Spleen (tissue), 11 donors: ENCODE results near the gene MEF2C. TPM values are rescaled to one million over a fixed set of nuclear protein-coding genes. Genes with fewer than 3 reads are reported as not detected.

Experiments
- DNase-seq: peaks from one replicate; pipeline ENCODE4 v3.0.0-alpha.2; 2020
- H3K27ac ChIP-seq, 8 donors: fragments of 200-600 bp; sonication (generic) in 7 of 8; 1 replicate in 4 of 8; 2 replicates in 4 of 8; pipeline versions ENCODE4 v1.5.0 to v1.8.0; 2016 to 2021; ENCODE audit warnings: inconsistent platforms in 4 of 8, mild to moderate bottlenecking in 4 of 8, moderate library complexity in 1 of 8
- H3K27me3 ChIP-seq, 7 donors: fragments of 200-600 bp; sonication (generic) in 6 of 7; replicated peaks in 1 of 7; 1 replicate in 4 of 7; 2 replicates in 3 of 7; pipeline versions ENCODE4 v1.5.0 to v1.8.0; 2016 to 2021; ENCODE audit warnings: inconsistent platforms in 3 of 7, mild to moderate bottlenecking in 1 of 7
- H3K36me3 ChIP-seq, 6 donors: fragments of 200-600 bp; sonication (generic) in 5 of 6; 1 replicate in 4 of 6; 2 replicates in 2 of 6; pipeline versions ENCODE4 v1.5.0 to v1.8.0; 2016 to 2021; ENCODE audit warnings: inconsistent platforms in 2 of 6
- H3K4me1 ChIP-seq, 6 donors: fragments of 200-600 bp; sonication (generic) in 5 of 6; 1 replicate in 3 of 6; 2 replicates in 3 of 6; pipeline versions ENCODE4 v1.5.0 to v1.8.0; 2016 to 2021; ENCODE audit warnings: inconsistent platforms in 3 of 6
- H3K4me3 ChIP-seq, 8 donors: fragments of 200-600 bp; sonication (generic) in 7 of 8; 1 replicate in 4 of 8; 2 replicates in 4 of 8; pipeline versions ENCODE4 v1.5.0 to v1.8.0; 2016 to 2021; ENCODE audit warnings: inconsistent platforms in 4 of 8, mild to moderate bottlenecking in 4 of 8, moderate library complexity in 2 of 8
- H3K9me3 ChIP-seq, 8 donors: fragments of 200-600 bp; sonication (generic) in 7 of 8; 1 replicate in 4 of 8; 2 replicates in 4 of 8; pipeline versions ENCODE4 v1.5.0 to v1.8.0; 2016 to 2021; ENCODE audit warnings: inconsistent platforms in 4 of 8
- POLR2A ChIP-seq, 3 donors: fragments of 450-650 bp; IDR thresholded peaks; one replicate each; pipeline ENCODE4 v1.5.1; 2017; ENCODE audit warnings: antibody characterized with exemption in 3 of 3, mild to moderate bottlenecking in 1 of 3
- POLR2AphosphoS5 ChIP-seq, 3 donors: sonication (generic); formaldehyde crosslinking; IDR thresholded peaks; one replicate each; pipeline ENCODE4 v1.5.1; 2017; ENCODE audit warnings: antibody characterized with exemption in 3 of 3
- WGBS, 5 donors: extraction: QIAGEN DNeasy Blood & Tissue Kit in 3 of 5; methylation state at CpG; one replicate each; pipeline versions ENCODE4 v1.1.5 to v1.1.7; 2013 to 2018; 5-methylcytosine and 5-hydroxymethylcytosine counted together
- intact Hi-C: fragments of 100-400 bp; cut with DNase I; formaldehyde crosslinking; loops from one replicate; pipeline ENCODE4 v1.15.0; 2023; ENCODE audit warnings: low total_unique reads
- polyA plus RNA-seq, 3 donors: library from polyadenylated mRNA; stranded (reverse); fragments of 200-250 nt; gene quantifications; one replicate each; pipeline ENCODE4 v1.2.1, GENCODE V29; 2013
- total RNA-seq, 7 donors: library from RNA; depleted of rRNA in 3 of 7; stranded (reverse); fragments of >200 nt in 3 of 7; fragmentation: NEBNext Ultra II Directional in 4 of 7; extraction: Animal tissue kit (Norgen Biotek cat#: 25700) in 4 of 7; gene quantifications; one replicate each; pipeline versions ENCODE4 v1.1.0 to v1.2.1, GENCODE V29; 2016 to 2021
- TF ChIP-seq, protein P1 (sequence below), 11 experiments: fragments of 200-600 bp in 7 of 11; fragments of 450-650 bp in 4 of 11; sonication (generic) in 4 of 11; IDR thresholded peaks in 8 of 11; conservative IDR thresholded peaks in 3 of 11; 1 replicate in 7 of 11; 2 replicates in 4 of 11; pipeline versions ENCODE4 v1.4.0 to v1.8.0; 2016 to 2021; ENCODE audit warnings: antibody characterized with exemption in 11 of 11, inconsistent platforms in 4 of 11, mild to moderate bottlenecking in 1 of 11
- donor health status: healthy with polysubstance abuse.
- donor health status: DM: no; HTN: no; CAD: no; lungs with moderate emphysema.
- donor health status: DM: no; HTN: no; CAD: no.
- donor health status: Bipolar disorder and iron deficiency.
- donor health status: healthy.
- donor health status: DM: no; HTN: no; CAD: no.
- donor health status: DM: yes; HTN: yes; CAD: no.

MEF2C gene
- total and polyA plus RNA-seq, 10 donors: 19.3 to 153 (median 120) TPM

- H3K9me3 ChIP-seq: no peaks in the 10 kb centered on the region
- no peaks in the 10 kb centered on the region for H3K36me3 ChIP-seq
- 85 to 93% (median 91%) methylated on average over 10 of the region's 10 CpGs for WGBS, 5 donors
- no peaks in the 10 kb centered on the region for H3K27me3 ChIP-seq
- DNase-seq: no peak
- intact Hi-C loops: no loop called here
- H3K27ac ChIP-seq: no peak overlapping the region
- peaks cover 0 to 3% (median under 1%) of the 10 kb centered on the region in 6 donors for H3K4me1 ChIP-seq
- no peak overlapping the region for H3K4me3 ChIP-seq
- TF ChIP-seq POLR2AphosphoS5 (IDR thresholded peaks at IDR 0.05) (no peak), POLR2A (IDR thresholded peaks at IDR 0.05) (no peak)
- TF ChIP-seq, protein P1, sequence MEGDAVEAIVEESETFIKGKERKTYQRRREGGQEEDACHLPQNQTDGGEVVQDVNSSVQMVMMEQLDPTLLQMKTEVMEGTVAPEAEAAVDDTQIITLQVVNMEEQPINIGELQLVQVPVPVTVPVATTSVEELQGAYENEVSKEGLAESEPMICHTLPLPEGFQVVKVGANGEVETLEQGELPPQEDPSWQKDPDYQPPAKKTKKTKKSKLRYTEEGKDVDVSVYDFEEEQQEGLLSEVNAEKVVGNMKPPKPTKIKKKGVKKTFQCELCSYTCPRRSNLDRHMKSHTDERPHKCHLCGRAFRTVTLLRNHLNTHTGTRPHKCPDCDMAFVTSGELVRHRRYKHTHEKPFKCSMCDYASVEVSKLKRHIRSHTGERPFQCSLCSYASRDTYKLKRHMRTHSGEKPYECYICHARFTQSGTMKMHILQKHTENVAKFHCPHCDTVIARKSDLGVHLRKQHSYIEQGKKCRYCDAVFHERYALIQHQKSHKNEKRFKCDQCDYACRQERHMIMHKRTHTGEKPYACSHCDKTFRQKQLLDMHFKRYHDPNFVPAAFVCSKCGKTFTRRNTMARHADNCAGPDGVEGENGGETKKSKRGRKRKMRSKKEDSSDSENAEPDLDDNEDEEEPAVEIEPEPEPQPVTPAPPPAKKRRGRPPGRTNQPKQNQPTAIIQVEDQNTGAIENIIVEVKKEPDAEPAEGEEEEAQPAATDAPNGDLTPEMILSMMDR (IDR thresholded peaks at IDR 0.05 in 8 of 11, conservative IDR thresholded peaks at IDR 0.05 in 3 of 11): no peak
Observed at GRCh38 chr5:88895681-88896501, 12.9 kb upstream of the MEF2C start.

GRCh38 chr5:88892669-88893068 lies 9.7 kb upstream of the MEF2C start:
- intact Hi-C loops: no loop called here
- peaks cover 0 to 34% (median 23%) of the 10 kb centered on the region in 6 donors for H3K4me1 ChIP-seq
- peaks cover 0 to 8% (median 0%) of the 10 kb centered on the region in 7 donors for H3K27me3 ChIP-seq
- H3K36me3 ChIP-seq: no peaks in the 10 kb centered on the region
- WGBS, 5 donors: 86 to 91% (median 91%) methylated on average over 3 of the region's 3 CpGs
- no peak overlapping the region for H3K27ac ChIP-seq
- no peak for DNase-seq
- no peak for TF ChIP-seq POLR2AphosphoS5 (IDR thresholded peaks at IDR 0.05)
- no peak for TF ChIP-seq POLR2A (IDR thresholded peaks at IDR 0.05)
- TF ChIP-seq, protein P1 (IDR thresholded peaks at IDR 0.05 in 8 of 11, conservative IDR thresholded peaks at IDR 0.05 in 3 of 11): no peak
- H3K4me3 ChIP-seq: no peak overlapping the region
- no peaks in the 10 kb centered on the region for H3K9me3 ChIP-seq

DNA sequence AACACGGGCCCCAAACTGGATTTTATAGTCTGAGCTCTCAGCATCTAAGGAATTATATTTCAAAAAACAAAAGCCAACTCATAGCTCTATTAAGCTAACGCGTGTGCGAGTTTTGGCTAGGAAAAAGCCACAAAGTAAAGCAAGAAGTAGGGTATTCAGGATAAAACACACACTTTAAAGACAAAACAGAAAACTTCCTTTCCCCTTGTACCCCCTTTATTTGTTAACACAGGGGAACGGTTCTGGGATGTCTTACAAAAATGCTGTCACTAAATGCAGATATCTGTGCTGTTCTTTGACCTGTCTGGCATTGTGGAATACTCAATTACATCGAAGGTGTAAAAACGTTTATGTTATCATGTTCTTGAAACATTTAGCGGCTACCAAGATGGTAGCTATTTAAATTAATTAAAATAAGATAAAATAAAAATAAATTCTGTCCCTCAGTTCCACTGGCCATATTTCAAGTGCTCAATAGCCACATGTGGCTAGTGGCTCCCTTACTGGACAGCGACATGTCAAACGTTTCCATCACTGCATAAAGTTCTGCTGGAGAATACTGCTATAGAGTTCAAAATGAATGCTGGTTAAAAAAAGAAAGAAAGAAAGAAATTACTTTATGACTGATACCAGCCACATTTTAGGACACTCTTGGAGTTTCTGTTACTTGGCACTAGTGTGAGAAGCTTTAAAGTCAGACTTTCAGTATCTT lies 7.2 kb upstream of the MEF2C start:
- no peak for TF ChIP-seq POLR2AphosphoS5 (IDR thresholded peaks at IDR 0.05)
- TF ChIP-seq, protein P1 (IDR thresholded peaks at IDR 0.05 in 8 of 11, conservative IDR thresholded peaks at IDR 0.05 in 3 of 11): no peak
- TF ChIP-seq POLR2A (IDR thresholded peaks at IDR 0.05): no peak
- Histone ChIP-seq H3K4me3 (peak overlapping the region; percentile 35 to 81 (median 58)), H3K27me3 (peaks cover 0 to 8% (median 0%) of the 10 kb centered on the region in 7 donors), H3K36me3 (no peaks in the 10 kb centered on the region), H3K27ac (peak overlapping the region; percentile 68 to 94 (median 92)), H3K9me3 (no peaks in the 10 kb centered on the region), H3K4me1 (peaks cover 5 to 58% (median 46%) of the 10 kb centered on the region in 6 donors)
- 16 to 22% (median 19%) methylated on average over 10 of the region's 10 CpGs for WGBS, 5 donors
- DNase-seq: no peak
- intact Hi-C loops: no loop called here
